Thoracic aorta (tissue), 2 donors: Measurements from ENCODE around the gene PAFAH1B2. TPM values are rescaled to one million over a fixed set of nuclear protein-coding genes. Genes with fewer than 3 reads are reported as not detected.
"Not testable (repeated sequence)": the region's sequence is repeated elsewhere in the genome, so short reads cannot be mapped to it uniquely, and the experiment has no call there.

Experiments used
- ATAC-seq: fragments of 150-250 bp; one replicate; pipeline ENCODE4 v1.8.0; 2017; ENCODE audit warnings: low read depth; ENCODE audit not compliant: insufficient number of reproducible peaks, low FRiP score
- DNase-seq: peaks from one replicate; pipeline ENCODE4 v3.0.0-alpha.2; 2020; ENCODE audit warnings: low spot score
- H3K27ac ChIP-seq, 2 donors: fragments of 200-600 bp; sonication (generic); 1 replicate in 1 of 2; 2 replicates in 1 of 2; pipeline ENCODE4 v1.5.1; 2016; ENCODE audit warnings: mild to moderate bottlenecking in 2 of 2, moderate library complexity in 2 of 2
- H3K27me3 ChIP-seq: fragments of 200-600 bp; sonication (generic); replicated peaks from 2 replicates; pipeline ENCODE4 v1.6.0; 2016; ENCODE audit warnings: mild to moderate bottlenecking; ENCODE audit not compliant: insufficient read depth
- H3K36me3 ChIP-seq: fragments of 200-600 bp; sonication (generic); one replicate; pipeline ENCODE4 v1.5.1; 2016
- H3K4me1 ChIP-seq, 2 donors: fragments of 200-600 bp; sonication (generic); 1 replicate in 1 of 2; 2 replicates in 1 of 2; pipeline versions ENCODE4 v1.5.1 to v1.6.0; 2016; ENCODE audit warnings: low read depth in 2 of 2, mild to moderate bottlenecking in 1 of 2; ENCODE audit not compliant: control insufficient read depth in 1 of 2
- H3K4me3 ChIP-seq: fragments of 200-600 bp; sonication (generic); 2 replicates; pipeline ENCODE4 v1.5.1; 2016; ENCODE audit warnings: mild to moderate bottlenecking
- H3K9me3 ChIP-seq: fragments of 200-600 bp; sonication (generic); 2 replicates; pipeline ENCODE4 v1.5.1; 2016
- total RNA-seq, 2 donors: library from RNA; depleted of rRNA; stranded (reverse); fragments of >200 nt; gene quantifications; one replicate each; pipeline versions ENCODE4 v1.1.0 to v1.2.3, GENCODE V29; 2016
- TF ChIP-seq, protein P1 (sequence below): fragments of 200-600 bp; sonication (generic); IDR thresholded peaks from one replicate; pipeline ENCODE4 v1.5.1; 2019; ENCODE audit warnings: antibody characterized with exemption

PAFAH1B2 gene
- total RNA-seq, 2 donors from 2014 or later, result 66.3 to 75.8 TPM

DNA sequence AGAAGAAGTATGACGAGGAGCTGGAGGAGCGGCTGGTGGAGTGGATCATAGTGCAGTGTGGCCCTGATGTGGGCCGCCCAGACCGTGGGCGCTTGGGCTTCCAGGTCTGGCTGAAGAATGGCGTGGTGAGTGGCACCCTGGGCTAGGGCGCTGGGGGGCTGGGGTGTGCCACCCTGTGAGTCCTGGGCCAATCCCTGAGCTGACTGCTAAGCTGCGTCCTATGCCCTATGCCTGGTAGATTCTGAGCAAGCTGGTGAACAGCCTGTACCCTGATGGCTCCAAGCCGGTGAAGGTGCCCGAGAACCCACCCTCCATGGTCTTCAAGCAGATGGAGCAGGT is 59.0 kb downstream of the PAFAH1B2 start:
- H3K4me1 ChIP-seq, result peaks cover 5 to 40% of the 10 kb centered on the region in 2 donors
- H3K27ac ChIP-seq, result peak overlapping the region; percentile 99
- peak overlapping the region; percentile 81 for H3K4me3 ChIP-seq
- TF ChIP-seq, protein P1, sequence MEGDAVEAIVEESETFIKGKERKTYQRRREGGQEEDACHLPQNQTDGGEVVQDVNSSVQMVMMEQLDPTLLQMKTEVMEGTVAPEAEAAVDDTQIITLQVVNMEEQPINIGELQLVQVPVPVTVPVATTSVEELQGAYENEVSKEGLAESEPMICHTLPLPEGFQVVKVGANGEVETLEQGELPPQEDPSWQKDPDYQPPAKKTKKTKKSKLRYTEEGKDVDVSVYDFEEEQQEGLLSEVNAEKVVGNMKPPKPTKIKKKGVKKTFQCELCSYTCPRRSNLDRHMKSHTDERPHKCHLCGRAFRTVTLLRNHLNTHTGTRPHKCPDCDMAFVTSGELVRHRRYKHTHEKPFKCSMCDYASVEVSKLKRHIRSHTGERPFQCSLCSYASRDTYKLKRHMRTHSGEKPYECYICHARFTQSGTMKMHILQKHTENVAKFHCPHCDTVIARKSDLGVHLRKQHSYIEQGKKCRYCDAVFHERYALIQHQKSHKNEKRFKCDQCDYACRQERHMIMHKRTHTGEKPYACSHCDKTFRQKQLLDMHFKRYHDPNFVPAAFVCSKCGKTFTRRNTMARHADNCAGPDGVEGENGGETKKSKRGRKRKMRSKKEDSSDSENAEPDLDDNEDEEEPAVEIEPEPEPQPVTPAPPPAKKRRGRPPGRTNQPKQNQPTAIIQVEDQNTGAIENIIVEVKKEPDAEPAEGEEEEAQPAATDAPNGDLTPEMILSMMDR, result no peak
- H3K27me3 ChIP-seq, result no peaks in the 10 kb centered on the region
- DNase-seq (no peak), ATAC-seq (no peak)
- peaks cover 50% of the 10 kb centered on the region for H3K36me3 ChIP-seq
- no peaks in the 10 kb centered on the region for H3K9me3 ChIP-seq

DNA sequence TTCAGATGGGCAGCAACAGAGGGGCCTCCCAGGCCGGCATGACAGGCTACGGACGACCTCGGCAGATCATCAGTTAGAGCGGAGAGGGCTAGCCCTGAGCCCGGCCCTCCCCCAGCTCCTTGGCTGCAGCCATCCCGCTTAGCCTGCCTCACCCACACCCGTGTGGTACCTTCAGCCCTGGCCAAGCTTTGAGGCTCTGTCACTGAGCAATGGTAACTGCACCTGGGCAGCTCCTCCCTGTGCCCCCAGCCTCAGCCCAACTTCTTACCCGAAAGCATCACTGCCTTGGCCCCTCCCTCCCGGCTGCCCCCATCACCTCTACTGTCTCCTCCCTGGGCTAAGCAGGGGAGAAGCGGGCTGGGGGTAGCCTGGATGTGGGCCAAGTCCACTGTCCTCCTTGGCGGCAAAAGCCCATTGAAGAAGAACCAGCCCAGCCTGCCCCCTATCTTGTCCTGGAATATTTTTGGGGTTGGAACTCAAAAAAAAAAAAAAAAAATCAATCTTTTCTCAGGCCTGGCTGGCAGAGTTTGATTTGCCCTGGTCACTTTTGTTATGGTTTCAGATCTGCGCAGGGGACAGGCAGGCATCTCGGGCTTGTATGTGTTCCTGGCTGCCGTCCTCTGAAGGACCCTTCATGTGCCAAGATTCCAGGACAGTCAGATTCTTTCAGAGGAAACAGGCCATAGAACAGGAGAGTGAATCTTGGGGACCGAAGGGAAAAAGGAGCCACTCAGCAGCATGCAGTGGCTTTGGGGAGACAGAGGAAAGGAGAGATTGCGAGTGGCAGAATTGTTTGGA is 60.4 kb downstream of the PAFAH1B2 start:
- H3K9me3 ChIP-seq, result no peaks in the 10 kb centered on the region
- ATAC-seq (no peak), DNase-seq (no peak)
- H3K4me3 ChIP-seq, result peak overlapping the region; percentile 81
- H3K27ac ChIP-seq, result peak overlapping the region; percentile 99
- peaks cover 50% of the 10 kb centered on the region for H3K36me3 ChIP-seq
- TF ChIP-seq, protein P1, result no peak
- peaks cover 5 to 34% of the 10 kb centered on the region in 2 donors for H3K4me1 ChIP-seq
- H3K27me3 ChIP-seq, result no peaks in the 10 kb centered on the region

DNA sequence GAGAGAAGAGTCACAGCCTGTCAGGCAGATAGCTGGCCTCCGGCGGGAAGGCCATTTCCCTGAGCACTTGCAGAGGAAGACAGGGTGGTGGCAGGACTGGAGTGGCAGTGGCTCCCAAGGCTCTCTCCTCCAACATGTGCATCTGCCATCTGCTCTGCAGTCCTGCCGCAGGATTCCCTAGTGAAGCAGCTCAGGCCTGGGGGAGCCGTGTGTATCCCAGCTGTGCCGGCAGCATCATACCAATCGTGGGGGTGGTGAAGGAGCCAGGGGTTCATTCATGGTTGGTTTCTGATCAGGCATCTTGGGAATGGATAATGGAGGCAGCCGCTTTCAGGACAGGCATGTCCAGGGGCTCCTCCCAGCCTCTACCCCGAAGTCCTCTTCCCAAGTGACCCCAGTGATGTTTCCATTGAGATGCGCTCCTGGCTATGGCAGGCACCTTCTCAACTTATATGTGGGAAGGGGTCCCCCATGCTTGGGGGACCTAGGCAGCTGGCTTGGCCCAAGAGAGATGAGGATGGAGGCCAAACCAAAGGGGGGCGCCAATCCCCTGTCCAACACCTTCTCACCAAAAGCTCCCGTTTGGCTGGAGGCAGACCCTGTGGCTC is 61.2 kb downstream of the PAFAH1B2 start:
- no peak for DNase-seq
- H3K36me3 ChIP-seq, result peaks cover 48% of the 10 kb centered on the region
- TF ChIP-seq, protein P1, result no peak

DNA sequence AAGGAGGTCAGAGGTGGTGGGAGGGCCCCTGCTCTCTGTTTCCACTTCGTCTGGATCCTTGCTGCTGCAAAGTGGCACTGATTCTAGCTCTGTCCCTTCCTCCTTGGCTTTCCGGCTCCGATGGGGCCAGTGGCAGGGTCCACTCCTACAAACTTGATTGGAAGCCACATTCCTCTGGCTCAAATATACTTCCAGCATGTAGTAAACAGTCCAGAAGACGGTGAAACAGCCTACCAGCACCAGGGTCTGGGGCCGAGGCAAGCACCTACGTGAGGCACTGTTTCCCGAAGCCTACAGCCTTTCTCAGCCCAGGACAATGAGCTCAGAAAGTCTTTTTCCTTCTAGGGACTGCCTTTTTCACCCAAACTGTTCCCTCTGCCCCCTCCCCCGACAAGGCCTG is 62.0 kb downstream of the PAFAH1B2 start:
- ATAC-seq, DNase-seq, H3K4me3 ChIP-seq, H3K9me3 ChIP-seq, H3K27me3 ChIP-seq: not testable (repeated sequence)
- H3K36me3 ChIP-seq, result peaks cover 40% of the 10 kb centered on the region
- H3K27ac ChIP-seq, result peak overlapping the region; percentile 86 to 99
- peaks cover 5 to 34% of the 10 kb centered on the region in 2 donors for H3K4me1 ChIP-seq

More for the DNA sequence above, 61.2 kb downstream of the PAFAH1B2 start:
- Histone ChIP-seq H3K9me3 (no peaks in the 10 kb centered on the region), H3K4me1 (peaks cover 5 to 34% of the 10 kb centered on the region in 2 donors), H3K27me3 (no peaks in the 10 kb centered on the region), H3K4me3 (peak overlapping the region; percentile 81), H3K27ac (peak overlapping the region; percentile 99)
- ATAC-seq, result no peak

DNA sequence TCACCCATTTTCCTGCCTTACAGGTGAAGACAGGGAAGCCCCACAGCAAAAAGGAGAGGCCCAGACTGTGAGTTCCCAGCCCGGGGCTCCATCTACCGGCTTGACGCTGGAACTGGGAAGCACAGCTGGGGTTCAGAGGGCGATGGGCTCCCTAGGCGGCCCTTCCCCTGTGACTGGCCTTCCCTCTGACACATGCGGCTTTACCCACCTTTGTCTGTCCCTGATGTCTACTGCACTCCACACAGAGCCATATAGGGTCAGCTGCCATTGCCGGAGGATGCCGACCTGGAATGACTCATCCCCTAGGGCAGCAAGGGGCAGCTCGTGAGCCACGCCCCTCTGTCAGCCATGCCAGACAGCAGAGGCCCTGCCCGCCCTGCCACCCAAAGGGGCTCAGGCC is 62.8 kb downstream of the PAFAH1B2 start:
- not testable (repeated sequence) for H3K4me3 ChIP-seq, DNase-seq, H3K27me3 ChIP-seq, H3K9me3 ChIP-seq, ATAC-seq
- H3K4me1 ChIP-seq, result peaks cover 5 to 34% of the 10 kb centered on the region in 2 donors
- H3K36me3 ChIP-seq, result peaks cover 33% of the 10 kb centered on the region
- peak overlapping the region in 1 of 2 donors; percentile 69 for H3K27ac ChIP-seq

DNA sequence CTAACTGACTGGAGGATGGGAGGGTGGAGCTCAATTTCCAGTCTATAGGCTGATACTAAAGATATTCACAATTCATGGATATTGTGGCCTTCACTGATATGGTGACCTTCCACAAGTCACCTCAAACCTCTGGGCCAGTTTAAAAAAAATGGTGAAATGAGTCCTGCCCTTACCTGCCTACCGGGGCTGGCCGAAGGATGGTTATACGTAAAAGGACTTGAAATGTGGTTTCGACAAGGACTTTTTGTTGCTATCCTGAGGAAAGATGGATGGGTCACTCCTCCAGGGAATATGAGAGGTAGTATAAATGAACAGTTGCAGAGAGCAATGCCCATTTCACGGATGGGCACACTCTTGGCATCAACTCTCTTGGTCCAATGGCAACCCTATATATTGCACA is 63.4 kb downstream of the PAFAH1B2 start:
- not testable (repeated sequence) for ATAC-seq, H3K9me3 ChIP-seq, DNase-seq, H3K27me3 ChIP-seq, H3K4me3 ChIP-seq, H3K27ac ChIP-seq
- Histone ChIP-seq H3K4me1 (peaks cover 5 to 34% of the 10 kb centered on the region in 2 donors), H3K36me3 (peaks cover 28% of the 10 kb centered on the region)

DNA sequence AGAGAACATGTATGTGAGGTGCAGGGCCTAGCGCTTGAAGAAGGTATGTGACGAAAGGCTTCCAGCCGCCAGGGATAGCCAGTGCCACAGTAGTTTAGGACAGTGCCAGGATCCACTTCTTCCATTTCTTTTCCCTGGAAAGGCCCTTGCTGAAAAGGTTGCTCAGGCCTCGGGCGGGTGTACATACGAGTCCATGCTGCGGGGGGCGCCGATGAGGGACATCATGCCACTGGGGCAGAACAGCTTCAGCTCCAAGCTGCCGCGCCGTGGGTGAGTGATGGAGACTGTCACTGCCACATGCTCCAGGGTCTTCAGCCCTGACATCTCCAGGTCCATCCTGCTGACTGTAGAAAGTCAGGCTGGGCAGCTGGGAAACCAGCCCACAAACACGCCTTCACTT is 64.6 kb downstream of the PAFAH1B2 start:
- peak; percentile 1 for ATAC-seq
- not testable (repeated sequence) for H3K4me3 ChIP-seq, H3K27ac ChIP-seq, H3K9me3 ChIP-seq, H3K27me3 ChIP-seq, DNase-seq
- H3K4me1 ChIP-seq, result peaks cover 5 to 25% of the 10 kb centered on the region in 2 donors
- H3K36me3 ChIP-seq, result peaks cover 23% of the 10 kb centered on the region

DNA sequence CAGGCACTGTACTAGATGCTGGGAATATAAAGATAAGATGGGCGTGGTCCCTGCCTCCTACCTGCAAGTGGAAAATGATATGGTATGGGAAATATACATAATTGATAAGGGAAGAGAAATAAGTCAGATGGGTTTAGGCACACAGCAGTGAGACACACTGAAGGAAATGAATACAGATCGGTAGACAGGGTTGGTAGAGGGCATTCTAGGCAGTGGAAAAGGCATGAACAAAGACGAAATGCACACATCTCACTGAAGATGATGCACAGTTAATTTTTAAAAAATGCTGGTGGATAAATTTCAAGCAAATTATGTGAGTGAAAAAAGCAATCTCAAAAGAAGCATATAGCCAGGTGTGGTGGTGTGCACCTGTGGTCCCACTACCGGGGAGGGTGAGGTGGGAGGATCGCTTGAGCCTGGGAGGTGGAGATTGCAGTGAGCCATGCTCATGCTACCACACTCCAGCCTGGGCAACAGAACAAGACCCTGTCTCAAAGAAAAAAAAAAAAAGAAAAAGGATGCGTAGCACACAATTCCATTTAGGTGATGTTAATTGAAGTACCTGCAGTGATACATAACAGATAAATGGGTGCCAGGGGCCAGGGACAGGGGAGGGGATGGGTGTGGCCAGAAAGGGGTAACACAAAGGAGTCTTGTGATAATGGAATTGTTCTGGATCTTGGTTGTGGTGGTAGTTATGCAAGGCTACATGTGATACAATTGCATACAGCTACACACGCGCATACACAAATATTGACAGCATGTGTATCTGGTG is 65.5 kb downstream of the PAFAH1B2 start:
- not testable (repeated sequence) for H3K27me3 ChIP-seq, H3K4me3 ChIP-seq, DNase-seq, H3K9me3 ChIP-seq
- H3K36me3 ChIP-seq, result peaks cover 14% of the 10 kb centered on the region
- peak overlapping the region; percentile 1 to 19 for H3K27ac ChIP-seq
- peak; percentile 11 for ATAC-seq
- H3K4me1 ChIP-seq, result peaks cover 5 to 16% of the 10 kb centered on the region in 2 donors
